Body of pancreas (tissue), 4 donors: ENCODE results near the gene GAP43. TPM values are rescaled to one million over a fixed set of nuclear protein-coding genes. Genes with fewer than 3 reads are reported as not detected.

Source experiments
- ATAC-seq: fragments of 150-250 bp; one replicate; pipeline ENCODE4 v1.9.1; 2016
- DNase-seq, 4 donors: peaks; one replicate each; pipeline ENCODE4 v3.0.0-alpha.2; 2019
- H3K27ac ChIP-seq, 4 donors: fragments of 200-600 bp; sonication (generic); 1 replicate in 3 of 4; 2 replicates in 1 of 4; pipeline versions ENCODE4 v1.5.1 to v1.6.1; 2016 to 2019; ENCODE audit warnings: mild to moderate bottlenecking in 1 of 4, mixed read lengths in 1 of 4, moderate library complexity in 1 of 4
- H3K27me3 ChIP-seq, 2 donors: fragments of 200-600 bp; sonication (generic); one replicate each; pipeline ENCODE4 v1.6.0; 2016; ENCODE audit warnings: mild to moderate bottlenecking in 1 of 2
- H3K36me3 ChIP-seq, 2 donors: fragments of 200-600 bp; sonication (generic); replicated peaks in 1 of 2; 2 replicates each; pipeline ENCODE4 v1.5.1; 2016; ENCODE audit warnings: low read depth in 2 of 2; ENCODE audit not compliant: insufficient read depth in 1 of 2
- H3K4me1 ChIP-seq: fragments of 200-600 bp; sonication (generic); one replicate; pipeline ENCODE4 v1.6.0; 2016
- H3K4me3 ChIP-seq, 2 donors: fragments of 200-600 bp; sonication (generic); 1 replicate in 1 of 2; 2 replicates in 1 of 2; pipeline ENCODE4 v1.5.1; 2016 to 2019
- H3K9me3 ChIP-seq, 3 donors: fragments of 200-600 bp; sonication (generic); 1 replicate in 2 of 3; 2 replicates in 1 of 3; pipeline ENCODE4 v1.5.1; 2016
- POLR2A ChIP-seq, 3 donors: fragments of 450-650 bp; IDR thresholded peaks; one replicate each; pipeline ENCODE4 v1.6.1; 2016; ENCODE audit warnings: antibody characterized with exemption in 3 of 3, mild to moderate bottlenecking in 2 of 3
- WGBS, 2 donors: methylation state at CpG; one replicate each; pipeline ENCODE4 v1.1.5; 2017; 5-methylcytosine and 5-hydroxymethylcytosine counted together
- intact Hi-C: fragments of 100-400 bp; cut with DNase I; formaldehyde crosslinking; loops from one replicate; pipeline ENCODE4 v1.15.1; 2023
- total RNA-seq, 2 donors: library from RNA; depleted of rRNA; stranded (reverse); fragments of >200 nt; gene quantifications; one replicate each; pipeline ENCODE4 v1.1.0, GENCODE V29; 2016
- TF ChIP-seq, protein P1 (sequence below), 7 experiments: fragments of 450-650 bp in 4 of 7; fragments of 200-600 bp in 3 of 7; sonication (generic) in 3 of 7; IDR thresholded peaks; one replicate each; pipeline ENCODE4 v1.5.1; 2016 to 2019; ENCODE audit warnings: antibody characterized with exemption in 7 of 7

Gene GAP43
- total RNA-seq, 2 donors from 2014 or later = 0.26 TPM; not detected in 1

DNA sequence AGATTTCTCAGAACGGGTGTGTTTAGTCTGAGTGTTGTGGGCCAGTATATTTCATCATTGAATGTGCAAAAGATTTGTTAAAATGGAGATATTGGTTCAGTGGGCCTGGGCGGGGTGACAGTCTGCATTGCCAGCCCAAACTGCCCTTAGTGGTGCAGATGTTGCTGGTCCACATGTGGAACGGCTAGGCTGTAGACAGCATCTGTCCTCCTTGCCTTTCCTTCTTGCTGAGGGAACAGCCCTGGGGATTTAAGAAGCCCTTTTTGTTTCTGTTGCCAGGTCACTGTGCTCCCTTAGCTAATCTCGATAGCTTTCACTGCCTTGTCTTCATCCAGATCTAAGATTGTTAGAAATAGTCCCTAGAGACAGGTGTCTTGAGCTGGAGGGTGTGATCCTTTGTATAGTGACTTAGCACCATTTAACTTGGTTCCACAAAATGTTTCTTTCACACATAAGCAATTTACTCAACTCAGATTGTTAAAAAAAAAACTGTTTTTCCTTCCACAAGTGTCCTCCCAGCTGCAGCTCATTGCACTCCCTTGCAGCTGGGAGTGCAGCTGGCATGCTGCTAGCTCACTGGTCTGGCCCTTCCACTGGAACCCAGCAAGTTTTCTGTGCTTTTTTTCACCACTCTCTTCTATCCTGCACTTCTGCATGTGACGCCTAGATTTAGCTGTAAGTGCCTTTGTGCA lies 37.5 kb downstream of the GAP43 start:
- H3K27ac ChIP-seq = no peak overlapping the region
- intact Hi-C loops = no loop called here

DNA sequence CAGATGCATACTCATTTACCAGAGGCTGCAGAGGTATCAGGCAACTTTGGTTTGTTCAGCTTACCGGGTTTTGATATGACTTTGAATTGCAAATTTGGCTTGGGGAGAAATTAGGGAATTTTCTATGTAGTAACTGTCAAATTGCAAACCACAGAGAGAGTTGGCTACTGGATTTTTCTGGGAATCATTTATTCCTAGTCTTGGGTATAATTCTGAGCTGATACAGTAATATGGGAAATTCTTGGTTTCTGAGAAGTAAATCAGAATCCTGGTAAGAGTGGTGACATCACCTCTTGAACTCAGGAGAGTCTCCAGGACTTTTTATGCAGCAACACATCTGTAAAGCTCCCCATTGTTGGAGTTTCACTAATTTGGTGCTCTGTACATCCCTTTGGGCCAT lies 39.0 kb downstream of the GAP43 start:
- peaks cover 11% of the 10 kb centered on the region for H3K4me1 ChIP-seq
- ATAC-seq (no peak), DNase-seq (no peak)
- no peak overlapping the region for H3K4me3 ChIP-seq
- intact Hi-C loops = no loop called here
- no peak overlapping the region for H3K27ac ChIP-seq
- no peaks in the 10 kb centered on the region for H3K27me3 ChIP-seq
- no peak for TF ChIP-seq POLR2A (IDR thresholded peaks at IDR 0.05)
- TF ChIP-seq, protein P1, sequence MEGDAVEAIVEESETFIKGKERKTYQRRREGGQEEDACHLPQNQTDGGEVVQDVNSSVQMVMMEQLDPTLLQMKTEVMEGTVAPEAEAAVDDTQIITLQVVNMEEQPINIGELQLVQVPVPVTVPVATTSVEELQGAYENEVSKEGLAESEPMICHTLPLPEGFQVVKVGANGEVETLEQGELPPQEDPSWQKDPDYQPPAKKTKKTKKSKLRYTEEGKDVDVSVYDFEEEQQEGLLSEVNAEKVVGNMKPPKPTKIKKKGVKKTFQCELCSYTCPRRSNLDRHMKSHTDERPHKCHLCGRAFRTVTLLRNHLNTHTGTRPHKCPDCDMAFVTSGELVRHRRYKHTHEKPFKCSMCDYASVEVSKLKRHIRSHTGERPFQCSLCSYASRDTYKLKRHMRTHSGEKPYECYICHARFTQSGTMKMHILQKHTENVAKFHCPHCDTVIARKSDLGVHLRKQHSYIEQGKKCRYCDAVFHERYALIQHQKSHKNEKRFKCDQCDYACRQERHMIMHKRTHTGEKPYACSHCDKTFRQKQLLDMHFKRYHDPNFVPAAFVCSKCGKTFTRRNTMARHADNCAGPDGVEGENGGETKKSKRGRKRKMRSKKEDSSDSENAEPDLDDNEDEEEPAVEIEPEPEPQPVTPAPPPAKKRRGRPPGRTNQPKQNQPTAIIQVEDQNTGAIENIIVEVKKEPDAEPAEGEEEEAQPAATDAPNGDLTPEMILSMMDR (IDR thresholded peaks at IDR 0.05) = no peak
- no peaks in the 10 kb centered on the region for H3K36me3 ChIP-seq
- WGBS, 2 donors = 56 to 65% methylated on average over 1 of the region's 1 CpG
- no peaks in the 10 kb centered on the region for H3K9me3 ChIP-seq

More for the DNA sequence above, 37.5 kb downstream of the GAP43 start:
- H3K9me3 ChIP-seq = no peaks in the 10 kb centered on the region
- no peak for TF ChIP-seq POLR2A (IDR thresholded peaks at IDR 0.05)
- TF ChIP-seq, protein P1 (IDR thresholded peaks at IDR 0.05) = no peak
- ATAC-seq (no peak), DNase-seq (no peak)
- no peak overlapping the region for H3K4me3 ChIP-seq
- no peaks in the 10 kb centered on the region for H3K27me3 ChIP-seq
- peaks cover 11% of the 10 kb centered on the region for H3K4me1 ChIP-seq
- 76 to 80% methylated on average over 5 of the region's 5 CpGs for WGBS, 2 donors
- H3K36me3 ChIP-seq = no peaks in the 10 kb centered on the region

GRCh38 chr3:115663414-115663813 lies 40.1 kb downstream of the GAP43 start:
- Histone ChIP-seq H3K27ac (no peak overlapping the region), H3K4me3 (no peak overlapping the region), H3K9me3 (no peaks in the 10 kb centered on the region), H3K4me1 (peaks cover 5% of the 10 kb centered on the region), H3K27me3 (no peaks in the 10 kb centered on the region), H3K36me3 (no peaks in the 10 kb centered on the region)
- WGBS, 2 donors = 82 to 88% methylated on average over 3 of the region's 3 CpGs
- no peak for ATAC-seq
- no peak for DNase-seq
- TF ChIP-seq, protein P1 (IDR thresholded peaks at IDR 0.05) = no peak
- no peak for TF ChIP-seq POLR2A (IDR thresholded peaks at IDR 0.05)
- intact Hi-C loops = no loop called here

GRCh38 chr3:115666081-115666480 lies 42.8 kb downstream of the GAP43 start:
- no peak for ATAC-seq
- no peak for DNase-seq
- Histone ChIP-seq H3K27me3 (no peaks in the 10 kb centered on the region), H3K4me1 (no peaks in the 10 kb centered on the region), H3K4me3 (no peak overlapping the region), H3K9me3 (no peaks in the 10 kb centered on the region), H3K36me3 (no peaks in the 10 kb centered on the region), H3K27ac (no peak overlapping the region)
- TF ChIP-seq, protein P1 (IDR thresholded peaks at IDR 0.05) = no peak
- no peak for TF ChIP-seq POLR2A (IDR thresholded peaks at IDR 0.05)
- WGBS, 2 donors = 56 to 63% methylated on average over 2 of the region's 2 CpGs
- intact Hi-C loops = no loop called here
